A673 (cell line): ENCODE measurements around the gene POLD4.

ENCODE experiments used
- EZH2 ChIP-seq: fragments of 200-600 bp; sonication (generic); IDR thresholded peaks from 2 replicates; pipeline ENCODE4 v1.6.1; 2017; ENCODE audit warnings: borderline replicate concordance, low read depth, mild to moderate bottlenecking, mixed read lengths, antibody characterized with exemption, low read length; ENCODE audit not compliant: poor library complexity, severe bottlenecking
- TF ChIP-seq, protein P1 (sequence below): fragments of 300-800, 200-600 bp; sonication (generic); conservative IDR thresholded peaks from 2 replicates; pipeline ENCODE4 v1.5.1; 2017; ENCODE audit warnings: low read depth, mild to moderate bottlenecking, antibody characterized with exemption, low read length, moderate library complexity, mixed read lengths

DNA sequence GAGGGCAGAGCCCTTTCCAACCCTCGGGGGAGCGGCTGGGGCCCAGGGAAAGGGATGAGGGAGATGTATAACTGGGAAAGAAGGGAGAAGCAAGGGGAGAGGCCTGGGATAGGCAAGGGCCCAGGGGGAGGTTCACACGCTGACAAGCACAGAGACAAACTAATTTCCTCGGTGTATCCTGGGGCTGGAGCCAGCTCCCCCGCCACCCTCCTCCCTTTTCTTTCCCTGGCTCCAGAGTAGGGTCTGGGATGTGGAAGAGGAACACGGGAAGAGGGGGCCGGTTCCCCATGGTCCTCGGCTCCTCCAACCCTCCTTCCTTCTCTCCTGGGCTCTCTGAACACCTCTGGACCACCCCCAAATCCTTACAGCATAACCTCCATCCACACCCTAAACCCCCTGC is 13.2 kb upstream of the POLD4 start:
- TF ChIP-seq EZH2, result no peak
- TF ChIP-seq, protein P1, sequence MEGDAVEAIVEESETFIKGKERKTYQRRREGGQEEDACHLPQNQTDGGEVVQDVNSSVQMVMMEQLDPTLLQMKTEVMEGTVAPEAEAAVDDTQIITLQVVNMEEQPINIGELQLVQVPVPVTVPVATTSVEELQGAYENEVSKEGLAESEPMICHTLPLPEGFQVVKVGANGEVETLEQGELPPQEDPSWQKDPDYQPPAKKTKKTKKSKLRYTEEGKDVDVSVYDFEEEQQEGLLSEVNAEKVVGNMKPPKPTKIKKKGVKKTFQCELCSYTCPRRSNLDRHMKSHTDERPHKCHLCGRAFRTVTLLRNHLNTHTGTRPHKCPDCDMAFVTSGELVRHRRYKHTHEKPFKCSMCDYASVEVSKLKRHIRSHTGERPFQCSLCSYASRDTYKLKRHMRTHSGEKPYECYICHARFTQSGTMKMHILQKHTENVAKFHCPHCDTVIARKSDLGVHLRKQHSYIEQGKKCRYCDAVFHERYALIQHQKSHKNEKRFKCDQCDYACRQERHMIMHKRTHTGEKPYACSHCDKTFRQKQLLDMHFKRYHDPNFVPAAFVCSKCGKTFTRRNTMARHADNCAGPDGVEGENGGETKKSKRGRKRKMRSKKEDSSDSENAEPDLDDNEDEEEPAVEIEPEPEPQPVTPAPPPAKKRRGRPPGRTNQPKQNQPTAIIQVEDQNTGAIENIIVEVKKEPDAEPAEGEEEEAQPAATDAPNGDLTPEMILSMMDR, result no peak
